ENCODE data around the gene TNXB. TPM values are rescaled to one million over a fixed set of nuclear protein-coding genes. Genes with fewer than 3 reads are reported as not detected.
"Not testable (repeated sequence)": the region's sequence is repeated elsewhere in the genome, so short reads cannot be mapped to it uniquely, and the experiment has no call there.

The TNXB gene
- total and polyA plus RNA-seq, 9 donors: 13.3 to 334 (median 146) TPM

GRCh38 chr6:32107406-32107805, 1.7 kb downstream of the TNXB start:
- intact Hi-C loops (cut with DNase I): loop anchor here in 1 of 4 donors (2.0 kb wide), 1 partner anchor 15 kb away; no protein-coding TSS in a partner anchor
- Histone ChIP-seq H3K4me1 (ENCODE audit: insufficient read depth) (peaks cover 36% of the 10 kb centered on the region), H3K9me3 (no peaks in the 10 kb centered on the region), H3K4me3 (peak overlapping the region; percentile 43), H3K27me3 (no peaks in the 10 kb centered on the region), H3K36me3 (no peaks in the 10 kb centered on the region), H3K27ac (peak overlapping the region; percentile 78 to 81)
- TF ChIP-seq EP300 (IDR thresholded peaks at IDR 0.05) (no peak), CTCF (IDR thresholded peaks at IDR 0.05) (no peak), POLR2A (IDR thresholded peaks at IDR 0.05) (no peak)
- WGBS, 3 donors: 58 to 83% (median 70%) methylated on average over 1 of the region's 1 CpG
- DNase-seq: peak in 2 of 5 donors; percentile 52 to 60

- H3K4me3 ChIP-seq: no peak overlapping the region
- peaks cover 25% of the 10 kb centered on the region for H3K4me1 ChIP-seq (ENCODE audit: insufficient read depth)
- WGBS, 3 donors: 78 to 84% (median 83%) methylated on average over 4 of the region's 4 CpGs
- H3K27me3 ChIP-seq: no peaks in the 10 kb centered on the region
- no peak overlapping the region for H3K27ac ChIP-seq
- no peak for DNase-seq
- intact Hi-C loops (cut with DNase I): no loop called here
- TF ChIP-seq POLR2A (IDR thresholded peaks at IDR 0.05) (no peak), CTCF (IDR thresholded peaks at IDR 0.05) (no peak), EP300 (IDR thresholded peaks at IDR 0.05) (no peak)
- H3K9me3 ChIP-seq: no peaks in the 10 kb centered on the region
- H3K36me3 ChIP-seq: no peaks in the 10 kb centered on the region
Observed at GRCh38 chr6:32105433-32105832, 3.7 kb downstream of the TNXB start.

- intact Hi-C loops (cut with DNase I): no loop called here
- no peak for DNase-seq
- H3K4me1 ChIP-seq (ENCODE audit: insufficient read depth): peaks cover 7% of the 10 kb centered on the region
- no peak overlapping the region for H3K4me3 ChIP-seq
- H3K27ac ChIP-seq: no peak overlapping the region
- 89 to 93% (median 93%) methylated on average over 3 of the region's 3 CpGs for WGBS, 3 donors
- no peaks in the 10 kb centered on the region for H3K27me3 ChIP-seq
- no peaks in the 10 kb centered on the region for H3K9me3 ChIP-seq
- TF ChIP-seq POLR2A (IDR thresholded peaks at IDR 0.05) (no peak), CTCF (IDR thresholded peaks at IDR 0.05) (no peak), EP300 (IDR thresholded peaks at IDR 0.05) (no peak)
- no peaks in the 10 kb centered on the region for H3K36me3 ChIP-seq
Observed at GRCh38 chr6:32102255-32102654, 6.9 kb downstream of the TNXB start.

GRCh38 chr6:32100251-32100650, 8.9 kb downstream of the TNXB start:
- H3K4me1 ChIP-seq (ENCODE audit: insufficient read depth); H3K27ac ChIP-seq; H3K9me3 ChIP-seq; H3K36me3 ChIP-seq; H3K27me3 ChIP-seq; H3K4me3 ChIP-seq; DNase-seq; intact Hi-C loops (cut with DNase I): not testable (repeated sequence)
- 90 to 91% (median 91%) methylated on average over 8 of the region's 8 CpGs for WGBS, 3 donors

- no peak overlapping the region for H3K27ac ChIP-seq
- WGBS, 3 donors: 81 to 91% (median 89%) methylated on average over 3 of the region's 3 CpGs
- H3K9me3 ChIP-seq: no peaks in the 10 kb centered on the region
- intact Hi-C loops (cut with DNase I): no loop called here
- TF ChIP-seq EP300 (IDR thresholded peaks at IDR 0.05) (no peak), CTCF (IDR thresholded peaks at IDR 0.05) (no peak), POLR2A (IDR thresholded peaks at IDR 0.05) (no peak)
- no peak for DNase-seq
- no peaks in the 10 kb centered on the region for H3K27me3 ChIP-seq
- H3K4me3 ChIP-seq: no peak overlapping the region
- no peaks in the 10 kb centered on the region for H3K36me3 ChIP-seq
- H3K4me1 ChIP-seq (ENCODE audit: insufficient read depth): peaks cover 9% of the 10 kb centered on the region
Observed at GRCh38 chr6:32097364-32097763, 11.8 kb downstream of the TNXB start.
